Stimulated activated CD4-positive, alpha-beta T cell treated with anti-CD3 and anti-CD28 coated beads, Interleukin-12 subunit alpha, Interleukin-12 subunit beta, amount 100 ng/mL, for 48 hours (primary cell): ENCODE measurements around the gene SCAPER.

Source experiments
- DNase-seq, 3 donors: peaks; one replicate each; pipeline ENCODE4 v3.0.0-alpha.2; 2020; ENCODE audit warnings: low read depth in 2 of 3, low spot score in 1 of 3

SCAPER gene

DNA sequence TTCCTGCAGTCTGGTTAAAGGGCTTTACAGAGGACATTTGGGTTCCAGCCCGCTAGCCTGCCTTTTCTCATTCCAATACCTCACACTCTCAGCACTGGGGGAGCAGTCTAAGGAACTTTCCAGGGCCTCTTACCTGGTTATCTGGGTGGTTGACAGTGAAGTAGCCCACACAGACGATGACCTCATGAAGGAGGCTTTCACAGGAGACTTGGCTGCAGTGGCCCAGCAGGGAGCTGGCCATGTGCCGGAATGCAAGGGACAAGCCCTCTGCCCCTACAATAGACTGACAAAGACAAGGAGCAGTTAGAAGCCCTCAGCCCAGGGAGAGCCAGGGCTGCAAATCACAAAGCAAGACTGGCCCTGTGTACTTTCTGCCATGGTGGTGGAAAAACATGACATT is 529.1 kb downstream of the SCAPER start:
- DNase-seq: no peak

DNA sequence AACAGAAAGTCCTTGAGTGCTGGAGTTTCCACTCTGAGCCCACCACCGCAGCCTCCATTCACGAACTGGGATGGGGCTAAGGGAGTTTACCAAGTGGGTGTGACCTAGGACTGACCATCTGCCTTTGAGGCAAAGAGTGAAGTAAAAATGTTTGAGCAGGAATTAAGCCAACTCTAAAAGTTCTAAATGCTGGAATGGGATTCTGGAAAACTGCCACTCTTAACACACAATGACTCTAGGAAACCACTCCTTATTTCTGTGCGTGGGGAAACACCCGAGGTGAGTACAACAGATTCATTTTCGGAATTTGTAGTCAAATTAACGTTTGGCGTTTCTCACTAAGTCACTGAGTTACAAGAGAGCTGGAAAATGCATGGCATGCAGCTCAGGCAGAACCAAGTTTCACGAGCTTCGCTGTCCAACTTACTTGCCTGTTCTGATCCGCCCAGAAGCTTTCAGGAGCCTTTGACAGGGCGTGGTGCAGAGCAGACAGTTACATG is 537.0 kb downstream of the SCAPER start:
- DNase-seq: no peak

DNA sequence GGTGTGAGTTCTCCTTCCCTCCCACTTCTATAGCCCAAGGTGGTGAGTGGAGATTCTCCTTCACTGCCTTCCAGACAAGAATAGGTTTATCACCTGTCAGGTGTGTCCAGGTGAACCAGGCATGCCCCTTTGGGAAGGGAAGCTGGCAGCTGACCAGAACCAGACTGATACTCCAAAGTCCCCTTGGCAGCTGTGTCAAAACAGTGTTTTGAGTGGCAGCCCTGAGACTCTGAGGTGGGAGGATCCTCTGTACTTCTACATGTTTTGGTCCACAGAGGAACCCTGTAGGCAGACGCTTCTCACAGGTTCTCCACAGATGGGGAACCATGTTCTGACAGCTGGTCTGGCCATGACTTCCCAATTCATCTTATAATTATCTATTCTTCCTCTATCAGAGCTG is 538.4 kb downstream of the SCAPER start:
- DNase-seq: no peak

DNA sequence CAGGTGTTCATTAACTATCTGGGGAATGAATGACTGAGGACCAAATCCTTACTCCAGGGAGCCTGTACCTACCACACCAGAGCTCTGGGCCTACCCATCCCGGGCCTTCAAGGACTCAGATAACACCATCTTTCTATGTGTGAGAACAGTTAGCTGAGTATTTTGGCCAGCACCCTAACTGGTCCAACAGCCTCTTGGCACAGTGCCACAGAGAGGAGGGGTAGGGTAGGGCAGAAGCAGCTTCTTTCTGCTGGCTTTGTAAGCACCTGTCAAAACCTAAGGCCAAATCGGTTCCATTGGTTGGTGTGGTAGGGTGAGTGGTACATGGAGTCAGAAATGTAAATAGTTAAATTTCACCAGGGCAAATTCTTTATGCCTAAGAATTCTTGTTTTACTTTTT is 541.9 kb downstream of the SCAPER start:
- DNase-seq: no peak

DNA sequence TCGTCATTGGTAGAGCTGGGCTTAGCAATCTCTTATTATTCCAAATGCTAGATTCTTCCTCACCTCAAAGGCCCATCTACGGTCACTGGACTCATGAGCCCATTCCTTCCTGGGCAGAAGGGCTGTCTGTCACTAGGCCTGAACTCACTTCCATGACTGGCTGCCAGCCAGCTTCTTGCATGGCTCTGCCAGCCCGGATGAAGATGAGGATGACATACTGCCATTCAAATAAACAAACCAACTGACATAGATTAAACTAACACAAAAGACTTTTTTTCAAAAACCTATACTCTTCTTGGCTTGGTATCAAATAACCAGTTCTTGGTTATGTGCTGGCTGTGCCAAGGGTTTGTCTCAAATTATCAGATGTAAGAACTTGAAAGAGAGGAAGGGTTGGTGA is 544.7 kb downstream of the SCAPER start:
- DNase-seq: no peak

DNA sequence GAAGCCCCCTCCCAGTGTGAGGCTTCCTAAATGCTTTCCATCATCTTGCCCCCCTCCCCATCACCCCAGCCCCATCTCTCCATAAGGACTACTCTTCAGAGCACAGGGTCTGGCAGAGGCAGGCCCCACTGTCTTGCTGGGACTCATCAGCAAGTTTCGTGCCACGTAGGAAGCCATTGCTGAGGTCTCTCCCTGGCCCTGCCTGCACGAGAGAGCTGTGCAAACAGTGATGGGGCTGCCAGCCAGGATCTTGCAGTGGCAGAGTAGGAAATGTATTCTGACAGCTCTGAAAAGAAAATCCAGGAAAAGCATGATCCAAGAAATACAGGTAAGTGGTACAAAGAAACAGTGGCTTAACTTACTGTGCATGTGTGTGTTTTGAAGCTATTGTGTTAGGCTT is 546.0 kb downstream of the SCAPER start:
- DNase-seq: no peak

DNA sequence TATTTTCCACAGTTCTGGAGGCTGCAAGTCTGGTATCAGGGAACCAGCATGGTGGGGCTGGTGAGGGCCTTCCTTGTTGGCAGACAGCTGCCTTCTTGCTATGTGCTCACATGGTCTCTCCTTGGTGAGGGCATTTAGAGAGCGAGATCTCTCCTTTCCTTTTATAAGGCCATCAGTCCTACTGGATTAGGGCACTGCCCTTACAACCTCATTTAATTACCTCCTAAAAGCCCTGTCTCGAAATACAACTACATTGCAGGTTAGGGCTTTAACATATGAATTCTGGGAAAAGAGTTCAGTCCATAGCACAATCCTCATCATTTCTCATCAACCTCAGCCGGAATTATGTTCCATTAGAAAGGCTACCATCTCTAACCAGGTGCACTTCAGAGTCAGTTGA is 546.7 kb downstream of the SCAPER start:
- DNase-seq: no peak

DNA sequence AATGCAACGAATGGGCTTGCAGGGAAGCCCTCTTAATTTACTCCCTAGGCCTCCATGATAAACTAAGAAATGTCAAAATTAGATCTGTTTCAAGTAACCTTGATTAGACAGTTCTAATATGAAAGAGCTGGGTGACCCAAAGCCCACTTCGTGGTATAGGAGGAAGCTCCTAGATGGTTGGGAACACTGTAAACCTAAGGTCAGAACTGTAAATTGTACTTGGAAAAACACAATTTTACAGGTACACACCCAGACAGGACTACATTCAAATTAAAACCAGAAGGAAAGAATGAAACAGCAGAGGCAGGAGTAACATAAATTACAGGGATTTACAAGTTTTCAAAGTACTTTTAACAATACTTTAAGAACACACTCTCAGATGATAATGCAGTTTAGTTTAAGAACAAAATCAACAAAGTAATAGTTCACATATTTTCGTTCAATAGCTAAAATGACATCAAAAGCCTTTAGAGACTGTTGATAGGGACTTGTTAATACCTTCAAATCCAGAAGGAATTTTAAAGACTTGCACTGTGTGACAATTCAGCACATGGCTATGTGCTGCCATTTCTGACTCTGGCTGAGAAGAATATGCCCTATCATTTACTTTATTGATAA is 550.2 kb downstream of the SCAPER start:
- DNase-seq: no peak

DNA sequence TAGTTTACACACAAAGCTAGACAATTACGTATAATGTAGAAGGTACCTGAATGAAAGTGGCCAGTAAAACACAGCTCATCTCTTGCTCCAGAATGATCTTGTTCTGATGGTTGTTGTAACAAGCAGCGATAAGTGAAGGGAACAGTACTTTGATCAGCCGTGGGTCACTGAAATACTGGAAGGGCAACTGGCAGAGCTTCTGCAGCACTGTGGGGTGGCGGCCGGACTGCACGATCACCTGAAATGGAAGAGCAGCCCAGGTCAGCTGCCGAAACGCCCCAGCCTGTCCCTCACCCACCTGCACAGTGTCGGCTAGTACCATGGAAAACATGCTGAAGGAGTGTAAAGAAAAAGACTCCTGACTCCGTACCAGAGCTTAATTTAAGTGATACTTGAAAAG is 551.2 kb downstream of the SCAPER start:
- DNase-seq: no peak

DNA sequence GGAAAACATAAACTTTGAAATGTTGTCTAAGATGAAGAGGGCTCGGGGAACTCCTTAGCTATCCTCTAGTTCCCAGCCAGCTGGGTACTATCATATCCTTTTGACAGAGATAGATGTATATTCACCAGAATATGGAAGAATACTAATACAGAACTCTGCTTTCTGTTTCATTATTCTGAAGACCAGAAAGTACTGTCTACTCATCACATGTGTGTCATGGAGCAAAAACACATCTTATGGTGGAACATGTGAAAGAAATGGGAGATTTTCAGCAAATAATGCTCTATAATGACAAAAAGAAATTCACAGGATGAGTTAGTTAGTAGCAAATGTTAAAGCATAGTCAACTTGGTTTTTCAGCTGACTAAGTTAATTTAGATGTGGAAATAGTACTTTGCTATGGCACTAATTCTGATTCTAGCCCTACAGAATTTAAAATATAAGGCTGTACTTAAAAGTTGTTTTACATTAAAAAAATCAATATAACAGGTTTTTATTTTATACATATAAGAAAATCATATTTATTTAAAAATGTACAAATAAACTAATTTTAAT is 552.0 kb downstream of the SCAPER start:
- DNase-seq: no peak

DNA sequence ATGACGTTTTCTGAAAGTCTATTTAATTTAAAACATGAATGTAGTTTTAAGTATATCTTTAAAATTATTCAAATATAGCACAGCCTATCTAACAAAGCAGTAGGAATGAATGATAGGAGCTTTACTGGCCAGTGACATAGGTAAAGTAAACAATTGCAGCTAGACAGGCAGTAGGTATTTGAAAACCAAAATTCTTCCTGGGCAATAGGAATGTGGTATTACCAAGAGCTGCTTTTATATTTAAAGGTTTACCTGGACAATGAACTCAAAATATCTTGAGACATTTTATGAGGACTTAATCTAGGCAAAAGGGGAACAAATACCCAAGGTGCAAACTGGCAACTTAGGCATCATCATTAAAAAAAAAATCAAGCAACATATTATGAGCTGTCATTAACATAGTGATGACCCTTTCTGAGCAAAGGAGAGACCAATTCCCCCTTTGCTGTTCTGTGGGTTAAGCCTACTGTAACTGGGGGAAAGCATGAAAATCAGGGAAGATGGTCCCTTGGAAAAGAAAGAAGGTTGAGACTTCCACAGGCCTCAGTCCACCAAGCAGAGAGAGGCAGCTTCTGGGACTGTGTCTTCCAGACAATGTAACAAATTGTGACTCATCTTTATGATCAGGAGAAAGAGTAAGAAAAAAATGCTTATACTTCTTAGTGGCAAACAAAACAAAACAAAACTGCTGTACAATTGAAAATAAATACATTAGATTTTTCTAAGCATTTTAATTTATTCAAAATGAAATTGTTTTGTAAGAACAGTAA is 555.7 kb downstream of the SCAPER start:
- no peak for DNase-seq

DNA sequence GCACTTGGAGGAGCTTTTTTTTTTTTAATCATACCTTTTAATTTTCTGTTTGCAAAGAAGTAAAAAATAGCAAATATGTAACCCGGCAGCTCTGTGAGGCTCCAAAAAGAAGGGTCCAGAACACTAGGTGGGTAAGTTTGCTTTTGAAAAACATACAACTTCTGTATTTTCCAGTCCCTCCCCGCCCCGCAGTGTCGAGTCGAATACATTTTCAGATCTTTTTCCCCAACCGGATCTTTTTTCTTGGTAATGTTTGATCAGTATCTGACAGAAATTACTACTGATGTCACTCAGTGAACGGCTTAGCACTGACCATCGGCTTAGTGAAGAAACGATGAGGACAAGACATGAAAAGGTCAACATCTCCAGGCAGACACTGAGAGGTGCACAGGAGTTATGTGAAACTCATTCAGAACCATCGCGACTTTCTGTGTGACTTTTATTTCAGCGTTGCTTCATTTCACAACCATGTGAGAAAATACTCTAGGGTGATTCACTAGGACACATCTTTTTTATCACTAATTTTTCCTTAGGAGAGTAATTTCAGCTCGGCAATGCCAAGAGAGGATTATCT is 557.6 kb downstream of the SCAPER start:
- DNase-seq: no peak

DNA sequence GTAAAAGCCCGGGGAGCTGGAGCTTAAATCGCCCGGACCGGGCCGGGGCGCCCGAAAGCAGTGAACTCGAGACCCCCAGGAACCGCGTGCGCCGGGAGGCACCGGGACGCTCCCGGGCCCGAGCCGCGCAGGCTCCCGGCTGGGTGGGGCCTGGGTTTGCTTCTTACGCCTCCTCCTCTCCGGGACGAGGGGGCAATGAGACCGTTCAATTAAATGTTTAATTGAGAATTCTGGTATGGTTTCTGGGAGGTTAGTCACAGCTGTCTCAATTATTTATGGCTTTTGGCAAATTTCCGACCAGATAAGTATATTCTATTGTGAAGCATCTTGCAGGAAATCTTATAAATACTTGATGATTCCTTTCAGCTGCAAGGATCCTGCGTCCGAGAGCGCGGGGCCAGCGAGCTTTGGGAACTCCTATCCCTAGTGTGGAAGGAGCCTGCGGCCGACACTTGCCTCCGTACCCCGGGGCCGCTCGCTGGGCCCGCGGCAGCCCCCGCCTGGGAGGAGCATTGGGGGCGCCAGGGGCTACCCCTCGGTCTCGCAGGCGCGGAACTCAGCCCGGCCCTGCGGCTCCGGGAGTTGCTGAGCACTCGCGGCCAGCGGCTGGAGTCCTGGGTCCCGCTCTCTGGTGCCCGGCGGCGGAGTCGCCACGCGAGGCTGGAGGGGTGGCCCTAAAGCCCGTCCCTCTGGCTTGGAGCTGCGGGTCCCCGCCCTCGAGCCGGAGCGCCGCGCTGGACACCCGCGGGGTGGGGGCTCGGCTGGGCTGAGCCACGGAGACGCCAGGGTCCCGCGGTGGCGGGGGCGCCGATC is 558.3 kb downstream of the SCAPER start:
- DNase-seq: no peak

DNA sequence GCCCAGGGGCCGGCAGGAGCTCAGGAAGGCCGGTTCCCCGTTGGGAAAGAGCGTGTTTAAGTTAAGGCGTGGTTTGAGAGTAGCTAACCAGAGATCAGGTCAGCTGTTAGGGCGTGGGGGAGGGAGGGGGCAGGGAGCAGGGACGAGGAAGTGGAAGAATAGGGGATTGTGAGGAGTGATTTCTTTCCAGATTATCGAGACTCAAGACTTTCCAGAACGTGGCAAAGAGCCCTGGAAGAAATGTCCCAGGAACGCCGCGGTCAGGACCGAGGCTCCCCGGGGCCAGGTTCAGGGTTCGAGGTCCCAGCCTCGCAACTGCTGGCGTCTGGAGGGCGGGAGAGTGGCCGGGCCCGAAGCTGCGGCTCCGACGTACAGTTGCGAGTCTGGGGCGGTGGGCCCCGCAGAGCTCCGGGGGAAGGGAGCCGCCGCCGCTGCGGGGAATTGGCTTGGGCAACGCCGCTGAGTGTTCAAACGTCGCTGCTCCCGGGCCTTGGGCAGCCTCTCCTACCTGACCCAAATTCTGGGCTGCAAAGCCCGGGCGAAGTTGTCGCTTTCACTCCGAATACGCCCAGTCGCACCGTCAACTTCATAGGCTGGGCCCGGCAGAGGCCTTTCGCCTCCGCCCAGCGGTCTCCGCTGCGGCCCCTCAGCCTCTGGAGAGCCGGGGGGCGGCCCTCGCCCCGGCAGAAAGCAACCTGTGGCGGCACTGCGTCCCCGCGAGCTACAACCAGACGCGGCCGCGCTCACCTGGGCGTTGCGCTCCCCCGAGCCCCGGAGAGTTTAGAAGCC is 559.1 kb downstream of the SCAPER start:
- no peak for DNase-seq

DNA sequence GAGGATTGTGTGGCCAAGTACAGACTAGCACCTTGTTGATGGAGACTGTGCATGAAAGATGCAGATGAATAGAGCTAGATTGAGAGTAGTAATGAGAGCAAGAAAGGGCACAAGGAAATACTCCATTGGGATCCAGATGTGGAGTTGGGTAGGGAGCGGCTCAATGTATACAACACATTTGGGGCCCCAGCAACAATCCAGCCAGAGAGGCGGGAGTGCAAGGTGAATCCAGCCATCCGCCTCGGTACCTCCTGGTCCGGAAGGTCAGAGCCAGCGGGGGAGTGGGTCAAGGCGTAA is 559.6 kb downstream of the SCAPER start:
- no peak for DNase-seq

DNA sequence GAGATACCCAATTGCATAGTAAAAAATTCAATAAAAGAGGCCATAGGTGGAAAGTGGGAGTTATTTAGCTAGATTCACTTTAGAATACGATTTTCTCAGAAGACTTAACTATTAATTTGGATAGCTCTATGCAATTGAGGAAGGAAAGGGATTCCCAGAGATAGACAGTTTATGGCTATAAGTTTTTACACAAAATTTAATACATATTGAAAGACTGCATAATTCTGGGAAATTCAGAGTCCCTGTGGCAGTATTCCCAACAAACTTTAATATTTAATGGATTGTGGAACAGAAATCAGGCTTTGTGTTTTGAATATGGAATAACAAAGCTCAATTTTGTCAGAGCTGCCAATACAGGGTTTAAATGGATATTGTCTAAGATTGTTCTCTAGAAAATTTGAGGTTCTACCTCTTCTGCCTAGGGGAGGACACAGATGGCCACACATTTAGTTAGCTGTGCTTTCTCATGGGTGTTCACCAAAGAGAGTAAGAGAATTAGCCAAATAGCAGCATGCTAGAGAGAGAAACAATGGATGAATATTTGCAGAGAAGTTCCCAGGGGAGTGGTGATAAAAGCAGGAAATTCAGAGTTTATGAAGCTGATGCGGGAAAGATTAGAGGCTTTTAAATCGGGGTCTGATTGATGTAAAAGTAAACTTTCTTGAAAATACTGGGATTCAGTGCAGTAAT is 560.1 kb downstream of the SCAPER start:
- no peak for DNase-seq

DNA sequence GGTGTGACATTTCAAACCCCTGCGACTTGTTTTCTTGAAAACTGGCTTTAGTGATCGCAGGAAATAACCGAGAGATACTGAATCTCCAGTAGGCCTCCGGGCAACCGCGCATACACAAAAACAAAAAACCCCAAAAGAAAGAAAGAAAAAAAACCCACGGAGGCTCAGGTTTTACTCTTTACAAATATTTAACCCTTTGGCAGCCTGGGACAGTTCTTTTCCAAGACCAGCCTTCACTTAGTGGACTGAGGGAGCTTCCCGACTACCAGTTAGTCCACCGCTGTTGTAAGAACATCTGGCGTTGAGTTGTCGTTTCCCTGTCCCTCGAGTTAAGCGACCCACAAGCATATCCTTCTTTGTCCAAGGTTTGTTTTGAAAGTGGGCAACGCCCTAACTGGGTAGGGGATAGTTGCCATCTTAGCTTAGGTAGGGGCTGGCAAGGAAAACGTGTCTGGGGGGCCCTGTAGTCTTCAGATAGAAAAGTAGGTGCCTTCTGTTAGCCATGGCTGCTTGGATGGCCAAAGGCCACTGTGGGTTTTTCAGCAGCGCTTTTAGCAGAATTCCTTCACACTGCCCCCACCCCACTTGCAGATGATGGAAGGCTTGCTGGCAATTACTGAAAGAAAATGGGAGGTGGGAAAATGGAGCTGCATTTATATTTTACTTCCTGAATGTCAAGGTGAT is 561.7 kb downstream of the SCAPER start:
- DNase-seq: no peak

DNA sequence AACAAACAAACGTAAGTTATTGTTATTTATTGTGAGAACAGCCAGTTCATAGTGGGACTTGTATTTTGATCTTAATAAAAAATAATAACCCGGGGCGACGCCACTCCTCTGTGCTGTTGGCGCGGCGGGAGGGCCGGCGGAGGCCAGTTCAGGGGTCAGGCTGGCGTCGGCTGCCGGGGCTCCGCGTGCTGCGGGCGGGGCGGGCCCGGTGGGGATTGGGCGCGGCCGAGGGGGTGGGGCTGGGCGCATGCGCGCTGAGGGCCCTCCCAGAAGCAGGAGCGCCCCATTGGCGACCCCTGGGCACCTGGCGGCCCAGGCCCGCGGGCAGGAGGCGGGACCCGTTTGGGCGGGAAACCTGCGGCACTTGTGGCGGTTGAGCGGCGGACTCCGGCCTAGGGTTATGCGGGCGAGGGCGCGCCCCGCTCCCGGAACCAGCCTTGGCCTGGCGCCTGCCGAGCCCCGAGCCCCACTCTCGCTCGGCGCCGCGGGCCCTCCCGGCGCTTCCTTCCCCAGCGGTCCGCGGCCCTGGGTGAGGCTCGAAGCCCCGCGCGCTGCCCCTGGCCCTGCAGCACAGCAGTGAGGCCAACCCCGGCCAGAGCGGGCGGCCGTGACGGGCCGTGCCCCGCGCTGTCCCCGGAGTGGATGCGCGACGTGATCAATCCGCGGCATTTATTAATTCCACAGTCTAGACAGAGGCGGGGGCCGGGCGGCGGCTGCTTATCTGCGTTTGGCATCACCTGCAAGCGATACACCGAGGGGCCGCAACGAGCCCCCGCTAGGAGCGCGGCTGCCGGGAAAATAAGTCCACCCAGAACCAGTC is 562.5 kb downstream of the SCAPER start:
- DNase-seq: no peak

DNA sequence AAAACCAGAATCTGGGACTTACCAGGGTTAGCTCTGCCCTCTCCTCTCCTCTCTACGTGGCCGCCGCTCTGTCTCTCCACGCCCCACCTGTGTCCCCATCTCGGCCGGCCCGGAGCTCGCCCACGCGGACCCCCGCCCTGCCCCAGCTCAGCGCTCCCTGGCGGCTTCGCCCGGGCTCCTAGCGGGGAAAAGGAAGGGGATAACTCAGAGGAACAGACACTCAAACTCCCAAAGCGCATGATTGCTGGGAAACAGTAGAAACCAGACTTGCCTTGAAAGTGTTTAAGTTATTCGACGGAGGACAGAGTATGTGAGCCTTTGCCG is 563.1 kb downstream of the SCAPER start:
- no peak for DNase-seq
